Stimulated activated CD8-positive, alpha-beta memory T cell treated with anti-CD3 and anti-CD28 coated beads, Interleukin-7, amount 100 ng/mL, for 48 hours (primary cell): ENCODE data around the gene RNASEL.

ENCODE experiments used
- DNase-seq, 2 donors: peaks; one replicate each; pipeline ENCODE4 v3.0.0-alpha.2; 2020; ENCODE audit warnings: low read depth in 1 of 2; ENCODE audit errors: extremely low read depth in 1 of 2

The RNASEL gene

DNA sequence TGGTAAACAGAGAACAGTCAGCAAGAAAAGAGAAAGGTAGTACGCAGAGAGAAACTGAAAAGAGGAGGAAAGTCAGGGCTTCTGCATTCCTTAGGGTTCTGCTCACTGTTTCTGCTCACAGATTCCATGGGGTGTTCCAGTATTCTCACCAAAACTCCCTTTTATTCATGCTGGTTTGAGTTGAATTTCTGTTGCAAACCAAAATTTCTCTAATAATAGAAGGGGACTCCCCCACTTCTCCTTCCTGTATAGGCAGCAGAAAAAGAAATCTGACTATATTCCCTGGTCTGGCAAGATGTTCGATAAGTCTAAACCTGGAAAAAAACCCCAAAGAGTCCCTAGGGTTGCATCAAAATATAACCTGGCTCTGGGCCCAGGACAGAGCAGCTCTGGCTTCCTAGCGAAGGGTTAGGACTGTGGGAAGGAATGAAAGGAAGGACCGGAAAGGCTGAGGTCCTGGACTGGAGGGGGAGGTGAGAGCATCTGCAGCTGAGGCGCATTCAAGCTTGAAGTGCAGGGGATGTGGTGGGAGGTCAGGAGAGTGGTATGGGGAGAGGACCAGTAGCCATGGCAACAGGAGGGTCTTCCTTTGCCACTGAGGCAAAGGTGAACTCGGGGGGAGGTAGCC, 34.0 kb upstream of the RNASEL start:
- no peak for DNase-seq

DNA sequence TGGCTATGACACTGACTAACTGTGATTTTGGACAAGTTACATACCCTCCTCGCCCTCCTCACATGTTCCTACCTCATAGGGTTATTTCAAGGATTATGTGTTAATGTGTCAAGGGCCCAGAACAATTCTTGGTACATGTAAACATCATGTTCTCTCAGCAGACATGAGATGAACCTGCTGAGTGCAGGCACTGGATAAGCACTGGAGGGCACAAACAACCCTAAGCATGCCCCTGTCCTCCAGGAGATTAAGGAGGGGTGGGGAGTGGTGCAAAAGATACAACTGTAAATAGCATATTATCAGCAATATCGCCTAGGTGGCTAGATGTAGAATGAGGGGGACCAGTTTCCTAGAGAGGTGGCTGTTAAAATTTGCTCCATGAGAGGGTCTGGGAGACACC, 32.9 kb upstream of the RNASEL start:
- DNase-seq: no peak

DNA sequence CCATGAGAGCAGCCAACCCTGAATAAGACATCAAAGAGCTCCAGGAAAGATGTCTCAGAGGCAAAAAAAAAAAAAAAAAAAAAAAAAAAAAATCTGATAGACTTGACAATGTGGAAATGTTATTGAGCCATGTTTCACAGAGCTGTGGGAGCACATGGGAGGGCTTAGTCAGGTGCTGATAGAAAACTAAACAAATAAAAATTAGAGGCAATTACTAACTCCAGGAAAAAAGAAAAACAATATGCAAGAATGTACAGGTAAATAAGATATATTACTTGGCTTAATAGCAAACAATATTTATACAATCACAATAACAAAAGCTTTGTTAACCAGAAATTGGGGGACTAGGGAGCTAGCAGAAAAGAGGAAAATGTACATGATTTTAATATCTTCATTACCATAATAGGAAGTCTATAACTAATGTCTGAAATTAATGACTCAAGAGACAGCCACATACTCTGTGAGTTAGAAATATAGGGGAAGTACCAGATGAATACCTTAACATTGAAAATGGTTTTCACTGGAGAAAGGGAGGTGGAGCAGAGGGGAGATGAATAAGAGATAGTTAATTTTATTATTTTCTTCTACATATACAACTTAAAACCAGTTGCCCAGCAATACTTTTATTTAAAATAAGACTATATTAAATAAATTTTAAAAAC, 32.0 kb upstream of the RNASEL start:
- no peak for DNase-seq

DNA sequence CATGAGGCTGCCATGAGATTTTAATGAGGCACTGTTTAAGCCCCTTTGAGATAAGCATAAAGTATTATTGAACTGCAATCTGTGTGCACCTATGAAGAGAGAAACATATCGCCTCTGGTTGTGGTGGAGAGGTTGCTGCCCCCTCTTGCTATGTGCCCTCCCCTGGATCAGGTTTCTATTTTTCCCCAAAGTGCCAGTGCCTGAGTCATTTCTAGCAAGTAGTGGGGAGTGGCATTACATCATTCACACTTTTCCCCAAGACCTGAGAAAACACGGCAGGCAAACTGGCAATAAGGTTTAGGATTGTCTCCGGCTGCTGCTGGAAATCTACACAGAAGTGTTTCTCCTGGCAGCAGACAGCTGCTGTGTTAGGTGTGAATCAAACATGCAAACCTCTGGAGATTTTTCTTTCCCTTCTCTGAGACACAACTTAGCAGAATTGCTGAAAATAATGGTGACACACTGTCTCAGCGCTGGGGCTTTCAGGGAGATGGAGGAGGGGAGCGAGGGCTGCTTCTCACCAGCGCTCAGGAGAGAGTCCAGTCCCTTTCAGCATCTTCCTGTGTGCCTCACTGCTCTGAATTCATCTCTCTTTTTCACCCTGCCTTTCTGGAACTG, 28.8 kb upstream of the RNASEL start:
- no peak for DNase-seq

DNA sequence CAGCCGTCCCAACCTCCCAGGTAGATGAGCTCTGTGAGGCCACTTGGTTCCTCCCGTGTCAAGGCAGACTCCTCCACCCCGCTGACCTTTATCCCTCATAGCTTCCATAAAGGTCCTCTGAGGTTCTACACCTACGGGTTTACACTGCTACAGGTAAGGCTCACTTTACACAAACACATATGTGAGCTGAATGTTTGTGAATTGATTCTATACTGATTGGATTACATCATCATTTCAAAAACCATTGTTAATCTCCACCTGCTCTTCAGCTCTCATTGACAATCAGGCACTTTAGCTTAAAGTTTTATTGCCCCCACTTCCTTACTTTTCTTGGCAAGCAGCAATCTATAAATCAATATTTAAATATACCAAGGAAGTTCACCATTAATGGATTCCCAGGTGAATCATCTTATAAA, 28.0 kb upstream of the RNASEL start:
- DNase-seq: no peak

DNA sequence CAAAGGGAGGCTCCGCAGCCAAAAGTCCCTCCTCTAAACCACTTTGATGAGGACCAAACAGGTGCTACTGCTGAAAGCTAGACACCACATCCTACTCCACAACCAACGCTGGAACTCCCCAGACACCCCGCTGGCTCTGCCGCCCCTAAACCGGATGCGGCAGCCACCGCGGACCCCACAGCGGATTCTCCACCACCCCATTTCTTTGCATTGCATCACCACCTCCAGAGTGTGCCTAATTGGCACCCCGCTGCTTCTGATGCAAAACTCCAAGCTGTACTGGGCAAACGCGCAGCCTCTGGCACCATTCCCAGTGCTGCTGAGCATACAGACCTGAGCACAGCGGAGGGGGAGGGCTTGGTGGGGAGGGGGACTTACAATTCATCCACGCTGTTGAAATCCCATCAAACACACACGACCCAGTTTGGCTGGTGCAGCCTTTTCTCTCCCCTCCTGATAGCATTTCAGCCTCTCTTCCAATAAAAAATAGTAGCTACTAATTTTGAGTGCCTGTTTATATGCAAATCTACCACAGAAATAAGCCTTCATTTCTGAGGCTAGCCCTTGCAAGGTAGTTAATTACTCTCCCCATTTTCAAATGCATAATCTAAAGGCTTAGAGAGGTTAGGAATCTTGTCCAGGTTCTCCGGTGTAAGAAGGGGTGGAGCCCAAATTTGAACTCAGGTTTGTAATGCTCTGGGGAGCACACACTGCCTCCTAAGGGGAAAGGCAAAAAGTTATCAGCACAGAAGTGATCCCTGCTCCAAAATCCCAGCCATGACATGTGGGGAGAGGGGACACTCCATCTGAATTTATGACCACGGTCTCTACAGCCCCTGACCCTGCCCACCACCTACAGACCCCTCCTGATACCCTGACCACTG, 27.3 kb upstream of the RNASEL start:
- peak; percentile 86 for DNase-seq

DNA sequence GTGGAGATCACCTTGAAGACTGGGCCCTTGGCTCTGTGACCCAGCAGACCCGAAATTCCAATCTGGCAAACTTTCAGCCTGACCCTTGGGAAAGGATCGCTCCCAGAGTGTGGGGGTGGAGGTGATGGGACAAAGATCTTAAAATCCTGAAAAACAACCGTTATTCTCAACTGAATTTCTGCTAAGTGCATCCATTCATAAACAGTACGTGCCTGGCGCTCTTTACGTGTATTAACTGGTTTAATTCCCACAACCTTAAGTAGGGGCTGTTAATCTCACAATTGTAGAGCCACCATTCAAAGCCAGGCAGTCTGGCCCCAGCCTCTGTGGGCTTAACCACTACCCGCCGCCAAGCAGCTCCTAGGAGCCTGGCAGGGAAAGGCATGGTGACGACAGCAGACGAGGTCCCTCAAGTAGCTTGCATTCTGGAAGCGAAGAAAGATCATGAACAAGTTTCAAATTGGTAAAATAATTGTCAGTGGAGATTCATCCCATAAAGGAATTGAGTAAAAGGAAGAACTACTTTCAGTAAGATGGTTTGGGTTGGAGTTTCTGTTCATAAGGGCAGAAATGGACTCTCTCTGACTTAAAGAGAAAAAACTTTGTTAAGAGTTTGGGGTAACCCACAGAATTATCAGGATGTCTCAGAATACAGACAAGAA, 26.5 kb upstream of the RNASEL start:
- DNase-seq: peak in 1 of 2 donors; percentile 53

DNA sequence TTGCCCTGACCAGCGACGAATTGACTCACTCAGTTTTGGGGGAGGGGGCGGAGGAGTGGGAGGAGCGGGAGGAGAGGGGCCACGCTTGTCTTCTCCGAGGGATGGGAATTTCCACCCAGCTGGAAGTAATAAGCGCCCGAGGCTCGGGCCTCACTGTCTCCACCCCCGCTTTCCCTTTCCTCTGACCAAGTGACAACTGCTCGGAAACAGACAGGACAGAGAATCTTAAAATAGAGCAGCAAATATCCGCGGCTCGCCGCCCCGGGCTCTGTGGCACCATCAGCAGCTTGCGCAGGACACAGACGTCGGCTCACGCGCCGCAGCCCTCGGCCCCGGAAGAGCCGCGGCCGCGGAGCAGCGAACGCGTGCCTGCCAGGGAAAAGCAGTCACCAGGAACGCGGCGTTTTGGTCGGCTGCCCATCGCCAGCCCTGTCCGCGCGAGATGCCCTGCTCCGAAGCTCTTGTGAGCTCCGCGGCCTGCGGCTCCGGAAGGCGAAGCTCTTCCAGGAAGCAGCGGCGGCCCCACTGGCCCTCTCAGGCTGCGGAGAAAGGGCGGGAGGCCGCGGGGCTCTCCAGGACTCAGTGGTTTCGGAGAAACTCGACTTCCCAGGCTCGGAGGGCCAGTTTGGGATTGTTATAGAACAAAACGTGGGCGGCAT, 25.9 kb upstream of the RNASEL start:
- DNase-seq: peak; percentile 40 to 53

DNA sequence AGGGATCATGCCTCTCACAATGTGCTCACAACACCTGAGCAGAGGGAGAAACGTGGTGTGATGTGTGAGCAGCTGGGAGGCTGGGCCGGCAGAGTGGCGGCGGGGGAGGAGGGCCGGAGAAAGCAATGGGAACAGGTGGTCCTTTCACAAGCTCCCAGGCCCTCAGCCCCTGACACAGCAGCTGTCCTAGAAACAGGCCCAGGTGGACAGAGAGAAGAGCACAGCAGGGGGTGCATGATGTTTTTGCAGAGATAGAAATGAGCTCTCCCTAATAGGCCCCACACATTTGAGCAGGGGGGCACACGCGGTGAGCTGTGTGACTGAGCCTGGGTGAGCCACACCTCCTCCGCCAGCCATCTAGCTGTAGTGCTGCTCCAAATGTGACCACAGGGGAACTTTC, 22.7 kb upstream of the RNASEL start:
- no peak for DNase-seq

DNA sequence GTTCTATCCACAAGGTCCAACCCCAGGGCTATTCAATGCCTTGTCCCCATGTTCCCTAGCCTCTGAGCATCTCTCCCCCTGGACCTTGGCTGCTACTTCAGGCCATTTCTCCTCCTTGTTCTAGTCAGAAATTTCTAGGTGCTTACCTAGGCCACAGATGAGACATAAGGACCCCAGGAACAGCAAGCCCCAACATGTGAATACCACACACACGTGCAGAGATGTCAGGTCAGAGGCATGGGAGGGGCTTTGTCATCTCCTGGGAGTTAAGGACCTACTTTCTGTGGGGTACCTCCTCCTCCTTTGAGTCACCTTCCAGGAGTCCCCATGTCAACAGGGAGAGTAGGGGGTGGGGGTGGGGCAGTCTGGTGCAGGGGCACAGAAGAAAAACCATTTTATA, 22.3 kb upstream of the RNASEL start:
- no peak for DNase-seq

DNA sequence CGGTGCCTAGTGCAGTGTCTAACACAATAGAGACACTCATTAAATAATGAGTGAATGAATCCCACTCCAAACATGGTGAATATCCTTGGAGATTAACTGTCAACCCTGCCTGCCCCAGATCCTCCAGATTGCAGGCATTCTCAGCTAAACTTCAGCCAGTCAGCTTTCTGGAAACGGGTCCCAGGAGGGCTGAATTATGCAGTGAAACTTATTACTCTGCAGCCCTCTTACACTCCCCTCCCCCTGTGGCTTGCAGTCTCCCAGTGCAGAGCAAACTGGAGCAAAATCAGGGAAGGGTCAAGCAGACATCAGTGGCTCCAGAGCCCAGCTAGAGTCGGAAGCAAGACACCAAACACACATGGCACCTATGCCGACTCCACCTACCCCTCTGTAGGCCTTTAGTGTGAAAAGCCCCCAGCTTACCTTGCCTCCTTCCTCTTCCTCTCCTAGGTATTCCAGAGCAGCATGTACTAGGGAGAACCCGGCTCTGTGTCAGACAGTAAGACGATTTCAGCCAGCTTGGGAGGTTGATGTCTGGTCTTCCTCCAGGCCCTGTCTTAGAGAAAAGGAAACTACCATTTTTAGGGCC, 21.6 kb upstream of the RNASEL start:
- no peak for DNase-seq

DNA sequence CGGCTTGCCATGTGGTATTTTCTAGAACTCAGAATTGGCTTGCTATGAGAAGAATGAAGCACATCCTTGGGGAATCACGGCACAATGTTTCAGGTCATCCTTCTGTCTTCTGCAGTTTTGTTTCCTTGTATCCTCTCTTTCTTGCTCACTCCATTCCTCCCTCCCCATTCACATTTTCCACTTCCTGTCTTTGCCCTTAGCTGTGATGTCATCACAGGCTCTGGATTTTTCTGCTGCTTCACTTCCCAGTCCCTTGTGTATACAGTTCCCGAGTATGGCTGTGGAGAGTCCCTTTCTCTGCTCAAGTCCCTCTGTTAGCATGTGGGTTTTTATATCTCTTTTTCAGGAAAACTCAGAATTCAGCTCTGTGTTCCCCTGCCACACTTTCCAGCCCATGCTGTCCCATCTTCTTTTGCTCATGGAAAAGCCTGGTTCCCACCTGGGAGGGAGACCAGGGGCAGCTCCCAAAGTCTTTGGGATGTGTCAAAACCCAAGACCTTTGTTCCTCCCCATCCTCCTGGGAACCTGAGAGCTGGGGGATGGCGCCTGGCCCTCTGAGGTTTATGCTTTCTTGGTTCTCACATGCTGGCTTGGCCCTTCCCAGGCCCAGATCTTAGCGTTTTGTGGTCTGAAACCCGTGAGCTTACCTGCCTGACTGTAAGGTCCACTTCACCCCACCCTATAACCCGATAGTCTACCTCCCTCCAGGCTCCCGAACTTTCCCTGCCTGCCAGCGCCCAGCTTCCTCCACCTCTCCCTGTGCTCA, 20.0 kb upstream of the RNASEL start:
- DNase-seq: no peak

DNA sequence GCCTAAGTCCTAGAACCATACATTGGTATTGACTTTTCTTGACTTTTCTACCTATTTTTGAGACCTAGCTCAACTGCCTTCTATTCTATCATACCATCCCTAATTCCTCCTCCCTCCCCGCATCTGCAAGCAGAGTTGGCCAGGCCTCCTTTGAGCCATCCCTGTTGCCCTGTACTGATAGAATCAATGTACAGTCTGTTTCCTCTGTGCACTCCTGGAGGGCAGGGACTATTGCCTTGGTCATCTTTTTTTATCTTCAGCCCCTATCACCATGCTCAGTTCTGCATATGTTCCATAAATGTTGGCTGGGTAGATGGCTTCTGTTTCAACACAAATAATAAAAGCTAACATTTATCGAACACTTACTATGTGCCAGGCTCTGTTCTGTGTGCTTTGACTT, 19.2 kb upstream of the RNASEL start:
- DNase-seq: no peak

DNA sequence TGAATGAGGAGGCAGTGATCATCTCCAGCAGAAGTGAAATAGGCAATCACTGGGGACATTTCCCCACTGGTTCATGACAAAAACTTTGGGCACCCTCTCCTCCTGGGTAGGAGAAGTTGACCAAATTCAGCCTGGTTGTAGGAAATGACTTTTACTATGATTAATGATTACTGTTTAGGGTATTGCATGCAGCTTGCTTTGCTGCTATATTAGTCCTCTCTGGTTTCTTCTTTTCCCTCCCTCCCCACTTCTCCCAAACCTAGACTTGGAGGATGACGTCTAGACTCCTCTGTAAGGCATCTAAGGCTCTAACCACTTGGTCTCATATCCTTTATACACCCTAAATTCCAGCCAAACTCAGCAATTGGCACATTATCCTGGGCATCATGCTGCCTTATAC, 18.5 kb upstream of the RNASEL start:
- DNase-seq: no peak

DNA sequence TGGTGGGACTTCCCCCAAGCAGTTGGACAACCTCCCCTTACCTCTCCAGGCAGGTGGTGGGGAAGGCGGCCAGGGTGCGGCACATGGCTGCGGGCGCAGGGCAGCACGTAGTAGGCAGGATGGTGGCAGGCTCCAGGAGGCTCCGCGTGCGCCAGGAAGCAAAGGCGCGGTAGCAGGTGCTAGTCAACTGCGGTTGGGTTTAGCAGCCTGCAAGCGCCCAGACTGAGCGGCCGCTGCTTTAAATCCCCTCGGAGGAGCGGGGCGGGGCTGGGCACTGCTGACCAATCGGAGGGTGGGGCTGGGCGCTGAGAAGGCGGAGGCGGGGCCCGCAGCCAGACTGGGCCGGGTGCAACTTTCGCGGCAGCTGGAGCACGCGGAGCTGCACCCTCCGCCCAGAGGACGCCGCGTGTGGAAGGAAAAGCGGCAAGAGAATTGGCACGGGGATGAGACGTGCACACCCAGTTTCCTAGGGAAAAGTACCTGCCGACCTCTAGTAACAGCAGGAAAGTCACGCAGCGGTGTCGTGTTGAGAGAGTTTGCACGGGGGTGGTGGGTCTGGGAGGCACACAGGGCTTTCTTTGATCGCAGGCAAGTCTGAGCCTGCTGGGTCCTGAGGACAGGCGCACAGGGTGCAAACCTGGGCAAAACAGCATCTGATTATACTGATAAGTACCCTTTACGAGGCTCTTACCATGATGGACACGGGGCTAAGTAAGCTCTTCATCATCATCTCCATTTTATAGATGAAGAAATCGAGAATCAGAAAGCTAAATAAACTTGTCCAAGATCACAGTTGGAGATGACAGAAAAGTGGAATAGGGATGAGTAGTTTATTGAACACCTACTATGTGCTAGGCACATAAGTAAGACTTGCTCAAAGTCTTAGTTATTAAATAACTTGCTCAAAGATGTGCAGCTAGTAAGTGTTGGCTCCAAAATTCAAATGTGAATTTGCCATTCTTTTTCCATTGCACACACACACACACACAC, 15.4 kb upstream of the RNASEL start, which contains the start of gene RGS16:
RGS16 (minus strand) TSS at position 215 of the 990 bp plus-strand sequence; CDS start at position 85, 130 bp downstream.
- peak; percentile 92 to 95 for DNase-seq

DNA sequence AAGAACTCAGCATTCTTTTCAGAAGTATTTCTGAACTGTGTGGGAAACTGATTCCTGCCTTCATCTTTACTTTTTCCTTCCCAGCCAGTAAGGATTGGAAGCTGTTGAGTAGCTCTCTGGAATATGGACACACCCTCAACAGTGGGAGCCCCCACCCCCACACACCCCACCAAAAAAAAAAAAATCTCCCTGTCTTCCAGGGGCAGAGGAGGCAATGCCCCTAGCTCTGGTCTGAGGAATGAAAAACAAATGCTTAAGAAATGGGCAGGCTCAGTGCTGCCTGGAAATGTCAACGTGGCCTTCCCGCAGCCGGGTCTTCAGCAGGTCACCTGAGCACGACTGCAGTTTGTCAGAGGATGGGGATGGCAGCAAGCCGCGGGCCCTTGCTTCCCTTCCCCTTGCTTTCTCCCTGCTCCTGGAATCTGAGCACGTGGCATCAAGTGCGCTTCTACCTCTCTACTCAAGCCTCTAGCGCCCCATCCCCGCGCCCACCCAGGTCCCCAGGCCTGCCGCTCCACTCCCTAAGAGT, 14.7 kb upstream of the RNASEL start:
- no peak for DNase-seq

DNA sequence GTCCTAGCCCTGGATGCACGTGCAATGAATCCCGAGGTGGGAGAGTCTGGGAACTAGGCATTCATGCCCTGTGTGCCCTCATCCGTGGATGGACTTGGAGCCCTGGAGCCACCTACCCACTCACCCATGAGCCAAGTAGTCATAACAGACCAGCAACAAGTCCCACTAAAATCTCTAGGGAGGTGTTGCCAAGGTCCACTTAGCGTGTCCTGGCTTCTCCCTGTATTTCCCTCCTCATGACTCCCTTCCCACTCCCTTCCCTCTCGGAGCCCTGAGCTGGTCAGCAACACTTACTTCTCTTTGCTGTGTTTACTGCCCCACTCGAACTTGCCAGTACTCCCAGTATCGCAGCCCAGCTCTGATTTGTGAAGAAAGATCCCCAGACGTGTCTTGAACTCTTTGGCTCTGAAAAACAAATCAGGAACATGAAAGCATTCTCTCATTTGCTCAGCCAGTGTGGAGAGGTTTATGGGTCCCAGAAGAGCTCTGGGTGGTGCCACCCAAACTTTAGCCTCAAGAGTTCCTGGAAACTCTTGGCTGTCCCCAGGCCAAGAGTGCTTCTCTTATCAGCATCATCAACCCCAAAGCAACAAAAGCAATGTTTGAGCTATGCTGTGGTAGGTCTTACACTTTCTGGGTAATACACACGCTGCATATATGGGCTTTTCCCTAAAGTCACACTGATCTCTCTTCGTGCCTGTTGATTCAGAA, 14.0 kb upstream of the RNASEL start:
- no peak for DNase-seq
